ENCODE results near the gene ZSWIM5. TPM values are rescaled to one million over a fixed set of nuclear protein-coding genes. Genes with fewer than 3 reads are reported as not detected.
A peak's percentile ranks its signal among the peaks of the same experiment; 100 is the strongest.

The ZSWIM5 gene
- total and polyA plus RNA-seq, 7 experiments from 2014 or later, result 0.17 to 3.6 (median 2.0) TPM

DNA sequence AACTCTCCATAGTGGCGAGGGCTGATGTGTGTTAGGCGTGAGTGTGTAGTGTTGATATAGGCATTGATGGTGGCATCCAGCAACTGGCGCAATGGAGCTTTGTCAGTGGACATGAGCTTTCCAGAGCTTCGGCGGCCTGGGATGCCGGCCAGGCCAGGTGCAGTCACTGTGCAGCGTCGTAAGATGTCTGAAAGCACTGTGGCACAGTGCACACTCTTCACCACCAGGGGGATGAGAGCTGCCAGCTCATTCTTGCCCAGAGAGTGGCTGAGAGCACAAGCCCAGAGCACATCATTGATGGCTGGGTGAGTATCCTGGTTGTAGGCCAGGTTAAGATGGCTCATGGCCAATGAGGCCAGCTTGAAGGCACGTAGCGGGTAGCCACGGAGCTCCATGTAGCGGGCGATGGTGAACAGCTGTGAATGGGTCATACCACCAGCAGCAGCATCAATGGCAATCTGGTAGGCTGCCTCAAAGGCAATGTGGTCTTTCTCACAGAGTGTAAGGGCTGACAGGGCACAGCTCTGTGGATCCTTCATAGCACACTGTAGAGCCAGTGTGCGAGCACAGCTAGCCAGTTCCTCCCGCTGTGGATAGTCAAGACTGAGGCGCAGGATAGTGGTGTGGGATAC, 187.7 kb downstream of the ZSWIM5 start:
- ATAC-seq (peak; percentile 88), DNase-seq (peak in 8 of 9 donors; percentile 34 to 70 (median 58))
- H3K9me3 ChIP-seq (ENCODE audit: control insufficient read depth in 2 of 3, low read length in 3 of 3), result no peaks in the 10 kb centered on the region
- Mint-ChIP-seq H3K27ac (peak overlapping the region in 4 of 9 donors; percentile 15 to 91 (median 54)), H3K27me3 (no peaks in the 10 kb centered on the region), H3K9me3 (no peaks in the 10 kb centered on the region), H3K4me3 (no peak overlapping the region), H3K4me1 (peaks cover 7 to 21% (median 17%) of the 10 kb centered on the region in 7 donors), H3K36me3 (peaks cover 0 to 11% (median 4%) of the 10 kb centered on the region in 5 donors)
- peaks cover 0 to 5% of the 10 kb centered on the region in 2 donors for H3K4me1 ChIP-seq (ENCODE audit: control insufficient read depth in 2 of 2, insufficient read depth in 2 of 2, low read length in 2 of 2)
- CTCF ChIA-PET, result interaction anchor here (0.6 to 12.9 kb wide), 11 partner anchors 9 to 474 kb away, joined by 3 to 255 read pairs (median 5); no protein-coding TSS in a partner anchor
- H3K36me3 ChIP-seq (ENCODE audit: control insufficient read depth in 2 of 3, insufficient read depth in 3 of 3, low read length in 3 of 3), result peaks cover 0 to 6% (median 3%) of the 10 kb centered on the region in 3 experiments
- no peaks in the 10 kb centered on the region for H3K27me3 ChIP-seq (ENCODE audit: control insufficient read depth in 2 of 2, insufficient read depth in 2 of 2, low read length in 2 of 2)
- H3K27ac ChIP-seq (ENCODE audit: low read depth, low read length), result no peak overlapping the region
- H3K4me3 ChIP-seq (ENCODE audit: low read length), result no peak overlapping the region
- POLR2A ChIA-PET, result interaction anchor here (0.8 to 1.7 kb wide), 3 partner anchors 188 to 481 kb away, joined by 3 to 7 read pairs (median 3); partner anchors contain the start of genes CCDC163, MMACHC and ZSWIM5
- intact Hi-C loops (cut with micrococcal nuclease), result loop anchor here (1.0 to 10.0 kb wide), 3 partner anchors 186 to 212 kb away; partner anchors contain the start of gene ZSWIM5 (in 2 of the 2)

GRCh38 chr1:45016767-45017166, 189.6 kb downstream of the ZSWIM5 start:
- DNase-seq (no peak), ATAC-seq (no peak)
- Histone ChIP-seq H3K27me3 (ENCODE audit: control insufficient read depth in 2 of 2, insufficient read depth in 2 of 2, low read length in 2 of 2) (no peaks in the 10 kb centered on the region), H3K4me3 (ENCODE audit: low read length) (no peak overlapping the region), H3K36me3 (ENCODE audit: control insufficient read depth in 2 of 3, insufficient read depth in 3 of 3, low read length in 3 of 3) (peaks cover 0 to 10% (median 4%) of the 10 kb centered on the region in 3 experiments), H3K4me1 (ENCODE audit: control insufficient read depth in 2 of 2, insufficient read depth in 2 of 2, low read length in 2 of 2) (peaks cover 11 to 14% of the 10 kb centered on the region in 2 donors), H3K9me3 (ENCODE audit: control insufficient read depth in 2 of 3, low read length in 3 of 3) (no peaks in the 10 kb centered on the region), H3K27ac (ENCODE audit: low read depth, low read length) (no peak overlapping the region)
- POLR2A ChIA-PET, result interaction anchor here (7.7 kb wide), 1 partner anchor 283 kb away, joined by 126 read pairs; no protein-coding TSS in a partner anchor
- Mint-ChIP-seq H3K4me1 (peaks cover 12 to 39% (median 36%) of the 10 kb centered on the region in 7 donors), H3K27ac (peak overlapping the region in 3 of 9 donors; percentile 7 to 80 (median 14)), H3K9me3 (no peaks in the 10 kb centered on the region), H3K4me3 (no peak overlapping the region), H3K36me3 (peaks cover 0 to 11% (median 4%) of the 10 kb centered on the region in 5 donors), H3K27me3 (no peaks in the 10 kb centered on the region)
- intact Hi-C loops (cut with micrococcal nuclease), result loop anchor here (5.0 to 10.0 kb wide), 2 partner anchors 188 to 191 kb away; partner anchors contain the start of gene ZSWIM5 (in 2 of the 2)
- CTCF ChIA-PET, result interaction anchor here (0.7 to 12.9 kb wide), 5 partner anchors 29 to 541 kb away, joined by 3 to 255 read pairs (median 4); no protein-coding TSS in a partner anchor

- peaks cover 0 to 10% (median 4%) of the 10 kb centered on the region in 3 experiments for H3K36me3 ChIP-seq (ENCODE audit: control insufficient read depth in 2 of 3, insufficient read depth in 3 of 3, low read length in 3 of 3)
- peaks cover 16 to 20% of the 10 kb centered on the region in 2 donors for H3K4me1 ChIP-seq (ENCODE audit: control insufficient read depth in 2 of 2, insufficient read depth in 2 of 2, low read length in 2 of 2)
- H3K9me3 ChIP-seq (ENCODE audit: control insufficient read depth in 2 of 3, low read length in 3 of 3), result no peaks in the 10 kb centered on the region
- Mint-ChIP-seq H3K9me3 (no peaks in the 10 kb centered on the region), H3K36me3 (peaks cover 0 to 11% (median 4%) of the 10 kb centered on the region in 5 donors), H3K27me3 (no peaks in the 10 kb centered on the region), H3K4me1 (peaks cover 17 to 45% (median 42%) of the 10 kb centered on the region in 7 donors), H3K27ac (peak overlapping the region in 3 of 9 donors; percentile 14 to 57 (median 44)), H3K4me3 (no peak overlapping the region)
- POLR2A ChIA-PET, result interaction anchor here (7.7 kb wide), 1 partner anchor 284 kb away, joined by 126 read pairs; no protein-coding TSS in a partner anchor
- no peak overlapping the region for H3K27ac ChIP-seq (ENCODE audit: low read depth, low read length)
- ATAC-seq (no peak), DNase-seq (no peak)
- H3K4me3 ChIP-seq (ENCODE audit: low read length), result no peak overlapping the region
- CTCF ChIA-PET, result interaction anchor here (0.6 to 12.9 kb wide), 6 partner anchors 29 to 541 kb away, joined by 3 to 255 read pairs (median 4); no protein-coding TSS in a partner anchor
- no peaks in the 10 kb centered on the region for H3K27me3 ChIP-seq (ENCODE audit: control insufficient read depth in 2 of 2, insufficient read depth in 2 of 2, low read length in 2 of 2)
- intact Hi-C loops (cut with micrococcal nuclease), result loop anchor here (5.0 to 10.0 kb wide), 2 partner anchors 189 to 191 kb away; partner anchors contain the start of gene ZSWIM5 (in 2 of the 2)
These were observed 190.2 kb downstream of the ZSWIM5 start for GRCh38 chr1:45016090-45016697.

GRCh38 chr1:45015683-45016082, 190.7 kb downstream of the ZSWIM5 start:
- H3K27me3 Mint-ChIP-seq, result no peaks in the 10 kb centered on the region
- ATAC-seq, result no peak
- no peaks in the 10 kb centered on the region for H3K9me3 Mint-ChIP-seq
- H3K27ac Mint-ChIP-seq, result peak overlapping the region in 1 of 9 donors; percentile 44
- peaks cover 18 to 47% (median 44%) of the 10 kb centered on the region in 7 donors for H3K4me1 Mint-ChIP-seq
- H3K36me3 Mint-ChIP-seq, result peaks cover 0 to 11% (median 4%) of the 10 kb centered on the region in 5 donors
- no peak overlapping the region for H3K4me3 Mint-ChIP-seq
- H3K4me1 ChIP-seq (ENCODE audit: control insufficient read depth in 2 of 2, insufficient read depth in 2 of 2, low read length in 2 of 2), result peaks cover 16 to 20% of the 10 kb centered on the region in 2 donors
- peaks cover 0 to 10% (median 4%) of the 10 kb centered on the region in 3 experiments for H3K36me3 ChIP-seq (ENCODE audit: control insufficient read depth in 2 of 3, insufficient read depth in 3 of 3, low read length in 3 of 3)
- DNase-seq, result no peak
- H3K27ac ChIP-seq (ENCODE audit: low read depth, low read length), result no peak overlapping the region
- no peak overlapping the region for H3K4me3 ChIP-seq (ENCODE audit: low read length)
- ChIA-PET CTCF (interaction anchor here (0.6 to 12.9 kb wide), 3 partner anchors 284 to 477 kb away, joined by 3 to 255 read pairs (median 31); no protein-coding TSS in a partner anchor), POLR2A (interaction anchor here (0.6 to 7.7 kb wide), 3 partner anchors 224 to 476 kb away, joined by 4 to 126 read pairs (median 42); partner anchors contain the start of gene TESK2)
- no peaks in the 10 kb centered on the region for H3K27me3 ChIP-seq (ENCODE audit: control insufficient read depth in 2 of 2, insufficient read depth in 2 of 2, low read length in 2 of 2)
- intact Hi-C loops (cut with micrococcal nuclease), result loop anchor here (5.0 to 10.0 kb wide), 2 partner anchors 189 to 192 kb away; partner anchors contain the start of gene ZSWIM5 (in 2 of the 2)
- no peaks in the 10 kb centered on the region for H3K9me3 ChIP-seq (ENCODE audit: control insufficient read depth in 2 of 3, low read length in 3 of 3)

DNA sequence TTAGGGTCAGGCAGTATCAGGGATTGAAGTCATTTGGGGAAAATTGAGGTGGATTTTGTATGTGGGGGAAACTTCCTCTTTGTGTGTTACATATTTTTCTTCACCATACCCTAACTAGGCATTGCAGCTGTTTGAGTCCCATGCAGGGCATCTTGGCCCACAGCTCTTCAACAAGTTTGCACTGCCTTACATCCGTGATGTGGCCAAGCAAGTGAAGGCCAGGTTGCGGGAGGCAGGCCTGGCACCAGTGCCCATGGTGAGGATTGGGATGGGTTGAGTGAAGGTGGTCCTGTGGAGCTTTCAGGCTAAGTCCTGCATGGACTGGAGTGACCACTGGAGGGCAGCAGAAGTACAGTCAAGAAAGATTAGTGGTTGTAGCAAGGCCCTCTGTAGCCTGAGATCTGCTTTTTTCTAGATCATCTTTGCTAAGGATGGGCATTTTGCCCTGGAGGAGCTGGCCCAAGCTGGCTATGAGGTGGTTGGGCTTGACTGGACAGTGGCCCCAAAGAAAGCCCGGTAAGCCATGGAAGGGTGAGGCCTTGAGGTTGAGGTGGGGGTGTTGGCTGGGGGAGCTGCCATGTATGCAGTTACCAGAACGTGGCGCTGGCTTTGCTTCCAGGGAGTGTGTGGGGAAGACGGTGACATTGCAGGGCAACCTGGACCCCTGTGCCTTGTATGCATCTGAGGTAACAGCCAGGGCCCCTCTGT, 191.9 kb downstream of the ZSWIM5 start:
- Mint-ChIP-seq H3K27me3 (no peaks in the 10 kb centered on the region), H3K9me3 (no peaks in the 10 kb centered on the region), H3K4me3 (peak overlapping the region; percentile 36 to 91 (median 64)), H3K4me1 (peaks cover 22 to 57% (median 54%) of the 10 kb centered on the region in 7 donors), H3K36me3 (peaks cover 0 to 11% (median 7%) of the 10 kb centered on the region in 5 donors), H3K27ac (peak overlapping the region; percentile 1 to 93 (median 79))
- CTCF ChIA-PET, result interaction anchor here (0.6 to 12.9 kb wide), 19 partner anchors 16 to 1233 kb away, joined by 3 to 255 read pairs (median 4); partner anchors contain the start of genes BEST4, MUTYH, TESK2 and TOE1
- H3K27me3 ChIP-seq (ENCODE audit: control insufficient read depth in 2 of 2, insufficient read depth in 2 of 2, low read length in 2 of 2), result no peaks in the 10 kb centered on the region
- intact Hi-C loops (cut with micrococcal nuclease), result loop anchor here (1.0 to 10.0 kb wide), 9 partner anchors 177 to 556 kb away; partner anchors contain the start of gene ZSWIM5 (in 2 of the 2)
- H3K4me1 ChIP-seq (ENCODE audit: control insufficient read depth in 2 of 2, insufficient read depth in 2 of 2, low read length in 2 of 2), result peaks cover 26 to 29% of the 10 kb centered on the region in 2 donors
- ATAC-seq (peak; percentile 59), DNase-seq (peak; percentile 52 to 84 (median 77))
- H3K9me3 ChIP-seq (ENCODE audit: control insufficient read depth in 2 of 3, low read length in 3 of 3), result no peaks in the 10 kb centered on the region
- POLR2A ChIA-PET, result interaction anchor here (0.5 to 7.7 kb wide), 12 partner anchors 28 to 498 kb away, joined by 3 to 126 read pairs (median 4); partner anchors contain the start of genes EIF2B3, MUTYH, RNU5D-1 and TESK2
- peaks cover 0 to 10% (median 4%) of the 10 kb centered on the region in 3 experiments for H3K36me3 ChIP-seq (ENCODE audit: control insufficient read depth in 2 of 3, insufficient read depth in 3 of 3, low read length in 3 of 3)
- no peak overlapping the region for H3K4me3 ChIP-seq (ENCODE audit: low read length)
- H3K27ac ChIP-seq (ENCODE audit: low read depth, low read length), result peak overlapping the region; percentile 19
